Liver (tissue), 3 donors: Measurements from ENCODE around the gene ARHGAP1.

Experiments
- CTCF ChIP-seq: fragments of 150-350 bp; IDR thresholded peaks from 2 replicates; pipeline ENCODE4 v1.5.1; 2017; ENCODE audit warnings: improper control_type of control experiment, low read depth, low read length; ENCODE audit not compliant: missing input control
- EGR1 ChIP-seq, 2 donors: IDR thresholded peaks; 2 replicates each; pipeline ENCODE4 v1.6.1; 2016 to 2018; ENCODE audit warnings: antibody characterized with exemption in 2 of 2, low read depth in 2 of 2
- JUND ChIP-seq, 2 donors: IDR thresholded peaks; 2 replicates each; pipeline ENCODE4 v1.6.1; 2016; ENCODE audit warnings: antibody characterized with exemption in 2 of 2
- TF ChIP-seq, protein P1 (sequence below): IDR thresholded peaks from 2 replicates; pipeline ENCODE4 v1.6.1; 2016; ENCODE audit warnings: antibody characterized with exemption, mild to moderate bottlenecking
- donor health status: healthy.
- donor health status: healthy.

GRCh38 chr11:46682773-46683752 lies 17.4 kb downstream of the ARHGAP1 start:
- TF ChIP-seq, protein P1, sequence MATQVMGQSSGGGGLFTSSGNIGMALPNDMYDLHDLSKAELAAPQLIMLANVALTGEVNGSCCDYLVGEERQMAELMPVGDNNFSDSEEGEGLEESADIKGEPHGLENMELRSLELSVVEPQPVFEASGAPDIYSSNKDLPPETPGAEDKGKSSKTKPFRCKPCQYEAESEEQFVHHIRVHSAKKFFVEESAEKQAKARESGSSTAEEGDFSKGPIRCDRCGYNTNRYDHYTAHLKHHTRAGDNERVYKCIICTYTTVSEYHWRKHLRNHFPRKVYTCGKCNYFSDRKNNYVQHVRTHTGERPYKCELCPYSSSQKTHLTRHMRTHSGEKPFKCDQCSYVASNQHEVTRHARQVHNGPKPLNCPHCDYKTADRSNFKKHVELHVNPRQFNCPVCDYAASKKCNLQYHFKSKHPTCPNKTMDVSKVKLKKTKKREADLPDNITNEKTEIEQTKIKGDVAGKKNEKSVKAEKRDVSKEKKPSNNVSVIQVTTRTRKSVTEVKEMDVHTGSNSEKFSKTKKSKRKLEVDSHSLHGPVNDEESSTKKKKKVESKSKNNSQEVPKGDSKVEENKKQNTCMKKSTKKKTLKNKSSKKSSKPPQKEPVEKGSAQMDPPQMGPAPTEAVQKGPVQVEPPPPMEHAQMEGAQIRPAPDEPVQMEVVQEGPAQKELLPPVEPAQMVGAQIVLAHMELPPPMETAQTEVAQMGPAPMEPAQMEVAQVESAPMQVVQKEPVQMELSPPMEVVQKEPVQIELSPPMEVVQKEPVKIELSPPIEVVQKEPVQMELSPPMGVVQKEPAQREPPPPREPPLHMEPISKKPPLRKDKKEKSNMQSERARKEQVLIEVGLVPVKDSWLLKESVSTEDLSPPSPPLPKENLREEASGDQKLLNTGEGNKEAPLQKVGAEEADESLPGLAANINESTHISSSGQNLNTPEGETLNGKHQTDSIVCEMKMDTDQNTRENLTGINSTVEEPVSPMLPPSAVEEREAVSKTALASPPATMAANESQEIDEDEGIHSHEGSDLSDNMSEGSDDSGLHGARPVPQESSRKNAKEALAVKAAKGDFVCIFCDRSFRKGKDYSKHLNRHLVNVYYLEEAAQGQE, result no peak
- no peak for TF ChIP-seq JUND (IDR thresholded peaks at IDR 0.05)
- TF ChIP-seq CTCF, result no peak
- no peak for TF ChIP-seq EGR1 (IDR thresholded peaks at IDR 0.05; ENCODE audit: low read depth in 2 of 2)
